GM12891 (cell line): ENCODE results near the gene PDZD7.

Experiments used
- PAX5 ChIP-seq: IDR thresholded peaks from 2 replicates; pipeline ENCODE4 v1.6.1; 2011; ENCODE audit warnings: low read length, moderate library complexity, mild to moderate bottlenecking; ENCODE audit not compliant: insufficient read depth, severe bottlenecking
- POLR2A ChIP-seq: IDR thresholded peaks from 2 replicates; pipeline ENCODE4 v1.6.1; 2011; ENCODE audit warnings: low read depth, low read length, control low read depth
- POLR2AphosphoS5 ChIP-seq: IDR thresholded peaks from 2 replicates; pipeline ENCODE4 v1.6.1; 2011; ENCODE audit warnings: low read depth, low read length, control low read depth
- POU2F2 ChIP-seq: IDR thresholded peaks from 2 replicates; pipeline ENCODE4 v1.6.1; 2011; ENCODE audit warnings: low read depth, mild to moderate bottlenecking, control low read depth, low read length, moderate library complexity
- SPI1 ChIP-seq: IDR thresholded peaks from 2 replicates; pipeline ENCODE4 v1.6.1; 2011; ENCODE audit warnings: low read depth, low read length, control low read depth
- TAF1 ChIP-seq: IDR thresholded peaks from 2 replicates; pipeline ENCODE4 v1.6.1; 2011; ENCODE audit warnings: low read depth, low read length, control low read depth

GRCh38 chr10:100999742-101000126 lies 31.2 kb downstream of the PDZD7 start, which contains the start of gene LZTS2:
- TF ChIP-seq TAF1 (no peak), POLR2AphosphoS5 (no peak), POLR2A (no peak), SPI1 (no peak), PAX5 (no peak), POU2F2 (no peak)
